GM21528 (cell line): Measurements from ENCODE around the gene SRRM4.

Source experiments
- ATAC-seq: cut with Tn5 transposase; IDR thresholded peaks from one replicate; pipeline ENCODE4 v1.9.1; 2021; ENCODE audit warnings: mild to moderate bottlenecking, moderate library complexity; ENCODE audit not compliant: unreplicated experiment, low FRiP score

SRRM4 gene

GRCh38 chr12:119114294-119114693 is 133.0 kb downstream of the SRRM4 start:
- no peak for ATAC-seq

- no peak for ATAC-seq
Observed at GRCh38 chr12:119115296-119115905, 134.1 kb downstream of the SRRM4 start.

GRCh38 chr12:119117936-119118335 is 136.6 kb downstream of the SRRM4 start:
- no peak for ATAC-seq

GRCh38 chr12:119118625-119119024 is 137.3 kb downstream of the SRRM4 start:
- ATAC-seq = no peak

GRCh38 chr12:119122047-119122446 is 140.7 kb downstream of the SRRM4 start:
- no peak for ATAC-seq

GRCh38 chr12:119122751-119123150 is 141.4 kb downstream of the SRRM4 start:
- no peak for ATAC-seq

GRCh38 chr12:119128527-119128926 is 147.2 kb downstream of the SRRM4 start:
- no peak for ATAC-seq

- no peak for ATAC-seq
Observed at GRCh38 chr12:119129827-119130434, 148.6 kb downstream of the SRRM4 start.

- ATAC-seq = no peak
Observed at GRCh38 chr12:119130523-119130922, 149.2 kb downstream of the SRRM4 start.

- no peak for ATAC-seq
Observed at GRCh38 chr12:119134284-119135072, 153.1 kb downstream of the SRRM4 start.

GRCh38 chr12:119136811-119137410 is 155.6 kb downstream of the SRRM4 start:
- no peak for ATAC-seq

GRCh38 chr12:119139448-119139847 is 158.1 kb downstream of the SRRM4 start:
- ATAC-seq = no peak

- ATAC-seq = no peak
Observed at GRCh38 chr12:119145367-119145766, 164.0 kb downstream of the SRRM4 start.

- ATAC-seq = no peak
Observed at GRCh38 chr12:119147847-119148448, 166.6 kb downstream of the SRRM4 start.

- ATAC-seq = no peak
Observed at GRCh38 chr12:119149270-119149669, 167.9 kb downstream of the SRRM4 start.

GRCh38 chr12:119151445-119152026 is 170.2 kb downstream of the SRRM4 start:
- no peak for ATAC-seq

- ATAC-seq = no peak
Observed at GRCh38 chr12:119153477-119154434, 172.4 kb downstream of the SRRM4 start.

GRCh38 chr12:119154435-119154818 is 173.1 kb downstream of the SRRM4 start:
- ATAC-seq = no peak

- ATAC-seq = no peak
Observed at GRCh38 chr12:119156401-119157044, 175.2 kb downstream of the SRRM4 start.
